GM12878 (cell line): Measurements from ENCODE around the gene COL18A1. TPM values are rescaled to one million over a fixed set of nuclear protein-coding genes. Genes with fewer than 3 reads are reported as not detected.

Source experiments
- CBX5 ChIP-seq: sonication (generic); IDR thresholded peaks from 2 replicates; pipeline ENCODE4 v1.6.1; 2016; ENCODE audit warnings: low read depth, moderate library complexity, mild to moderate bottlenecking, inconsistent platforms
- CTCF ChIP-seq, 3 experiments: IDR thresholded peaks in 2 of 3; conservative IDR thresholded peaks in 1 of 3; 2 replicates each; pipeline ENCODE4 v1.5.1; 2011; ENCODE audit warnings: low read depth in 3 of 3, low read length in 3 of 3, mild to moderate bottlenecking in 3 of 3, control low read depth in 2 of 3, moderate library complexity in 2 of 3, inconsistent platforms in 1 of 3, mixed read lengths in 1 of 3; ENCODE audit not compliant: control insufficient read depth in 2 of 3, insufficient read depth in 1 of 3; ENCODE audit errors: extremely low read depth in 1 of 3
- ELK1 ChIP-seq: IDR thresholded peaks from 2 replicates; pipeline ENCODE4 v1.6.1; 2012; ENCODE audit warnings: low read depth, low read length, improper control_type of control experiment
- ESRRA ChIP-seq: IDR thresholded peaks from 2 replicates; pipeline ENCODE4 v1.6.1; 2012; ENCODE audit warnings: mild to moderate bottlenecking, low read length, improper control_type of control experiment
- HDAC2 ChIP-seq: fragments of 200-600 bp; sonication (generic); IDR thresholded peaks from 2 replicates; pipeline ENCODE4 v1.6.1; 2017
- HDGF ChIP-seq: fragments of 450-650 bp; IDR thresholded peaks from 2 replicates; pipeline ENCODE4 v1.6.1; 2016; ENCODE audit warnings: antibody characterized with exemption
- PAX8 ChIP-seq: fragments of 450-650 bp; IDR thresholded peaks from 2 replicates; pipeline ENCODE4 v1.6.1; 2017; ENCODE audit warnings: mild to moderate bottlenecking, moderate library complexity
- ZNF687 ChIP-seq: fragments of 450-650 bp; IDR thresholded peaks from 2 replicates; pipeline ENCODE4 v1.6.1; 2017; ENCODE audit warnings: mild to moderate bottlenecking, moderate library complexity
- ZZZ3 ChIP-seq: IDR thresholded peaks from 2 replicates; pipeline ENCODE4 v1.6.1; 2011; ENCODE audit warnings: low read depth; ENCODE audit not compliant: control insufficient read depth, insufficient read length
- polyA plus RNA-seq, 11 experiments: library from polyadenylated mRNA; depleted of rRNA in 4 of 11; unstranded in 6 of 11; stranded (reverse) in 5 of 11; fragments of >200 nt; fragmentation: Nextera tagmentation in 4 of 11; fragmentation: Illumina TruSeq in 1 of 11; extraction: Ambion mirVana in 4 of 11; extraction: Trizol in 1 of 11; gene quantifications; 1 replicate in 1 of 11; 2 replicates in 10 of 11; pipeline versions ENCODE4 v1.2.1 to v1.2.3, GENCODE V29; 2011 to 2016; ENCODE audit warnings: inconsistent platforms in 2 of 11, missing spikeins in 2 of 11, low read depth in 1 of 11
- total RNA-seq, 4 experiments: library from RNA; depleted of rRNA in 3 of 4; stranded (reverse); fragments of >200 nt in 3 of 4; fragmentation: Illumina TruSeq in 1 of 4; extraction: Trizol in 1 of 4; gene quantifications; 2 replicates each; pipeline versions ENCODE4 v1.2.1 to v1.2.3, GENCODE V29; 2013 to 2021

COL18A1 gene
- total and polyA plus RNA-seq, 10 of the 15 experiments (the other 5 are each of a cell fraction or from before 2014, with no cell fraction given) = under 0.01 to 0.49 (median 0.09) TPM; not detected in 3

GRCh38 chr21:45383111-45383614 lies 21.8 kb upstream of the COL18A1 start (continued):
- no peak for TF ChIP-seq ZNF687
- no peak for TF ChIP-seq ELK1
- TF ChIP-seq ZZZ3 = no peak
- TF ChIP-seq CBX5 = no peak
- TF ChIP-seq HDGF = no peak
- TF ChIP-seq CTCF (IDR thresholded peaks at IDR 0.05 in 2 of 3, conservative IDR thresholded peaks at IDR 0.05 in 1 of 3; ENCODE audit: control insufficient read depth in 2 of 3, extremely low read depth in 1 of 3, insufficient read depth in 1 of 3, low read depth in 3 of 3, low read length in 3 of 3) = no peak
- no peak for TF ChIP-seq PAX8
- TF ChIP-seq ESRRA = no peak
- no peak for TF ChIP-seq HDAC2
